Subcutaneous abdominal adipose tissue (tissue), 5 donors: Measurements from ENCODE around the gene KISS1R.

Experiments
- H3K27ac ChIP-seq: one replicate; pipeline ENCODE4 v1.7.0; 2013; ENCODE audit warnings: low read depth, mild to moderate bottlenecking, inconsistent platforms, low read length, moderate library complexity
- H3K27me3 ChIP-seq, 5 donors: one replicate each; pipeline ENCODE4 v1.7.0; 2013; ENCODE audit warnings: low read length in 5 of 5, inconsistent platforms in 1 of 5; ENCODE audit not compliant: control insufficient read depth in 5 of 5, insufficient read depth in 4 of 5
- H3K36me3 ChIP-seq, 5 donors: one replicate each; pipeline ENCODE4 v1.7.0; 2013; ENCODE audit warnings: low read length in 5 of 5; ENCODE audit not compliant: control insufficient read depth in 5 of 5, insufficient read depth in 5 of 5
- H3K4me1 ChIP-seq, 5 donors: one replicate each; pipeline ENCODE4 v1.7.0; 2013; ENCODE audit warnings: low read length in 5 of 5, mild to moderate bottlenecking in 3 of 5, moderate library complexity in 1 of 5; ENCODE audit not compliant: control insufficient read depth in 5 of 5, insufficient read depth in 5 of 5
- H3K4me3 ChIP-seq, 5 donors: one replicate each; pipeline ENCODE4 v1.7.0; 2013; ENCODE audit warnings: low read length in 5 of 5, low read depth in 1 of 5
- H3K9ac ChIP-seq, 5 donors: one replicate each; pipeline ENCODE4 v1.7.0; 2013; ENCODE audit warnings: low read length in 5 of 5, mild to moderate bottlenecking in 4 of 5, moderate library complexity in 3 of 5
- H3K9me3 ChIP-seq, 5 donors: one replicate each; pipeline ENCODE4 v1.7.0; 2013; ENCODE audit warnings: low read length in 5 of 5; ENCODE audit not compliant: control insufficient read depth in 5 of 5
- donor health status: healthy.
- donor health status: healthy.
- donor health status: healthy.
- donor health status: healthy.
- donor health status: healthy.

KISS1R gene

DNA sequence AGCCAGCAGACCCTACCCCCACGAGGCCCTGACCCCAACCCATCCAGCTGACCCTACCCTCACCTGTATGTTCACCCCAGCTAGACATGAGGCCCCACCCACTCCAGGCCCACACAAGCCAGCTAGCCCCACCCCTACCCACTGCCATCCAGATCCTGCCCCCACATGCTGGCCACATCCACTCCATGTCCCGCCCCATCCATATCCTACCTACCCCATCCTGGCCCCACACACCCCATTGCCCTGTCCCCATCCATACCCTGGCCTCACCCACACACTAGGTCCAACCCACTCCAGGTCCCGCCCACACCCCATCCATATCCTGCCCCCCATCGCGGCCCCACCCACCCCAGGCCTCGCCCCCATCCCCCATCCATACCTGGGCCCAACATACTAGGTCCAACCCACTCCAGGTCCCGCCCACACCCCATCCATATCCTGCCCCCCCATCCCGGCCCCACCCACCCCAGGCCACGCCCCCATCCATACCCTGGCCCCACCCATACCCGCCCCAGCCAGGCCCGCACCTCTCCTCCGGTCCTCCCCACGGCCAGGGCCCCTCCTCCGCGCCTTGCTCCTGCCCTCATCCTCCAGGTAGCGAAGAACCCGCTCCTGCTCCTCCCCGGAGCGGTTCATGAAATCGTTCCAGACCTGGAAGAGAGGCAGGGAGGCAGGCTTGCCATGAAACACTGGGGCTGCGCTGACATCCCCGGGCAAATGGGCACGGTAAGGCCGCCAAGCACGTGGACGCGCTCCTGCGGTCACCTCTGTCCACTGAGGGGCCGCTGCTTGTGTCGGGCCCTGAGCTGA, 16.6 kb upstream of the KISS1R start:
- no peaks in the 10 kb centered on the region for H3K4me1 ChIP-seq
- no peak overlapping the region for H3K27ac ChIP-seq
- no peaks in the 10 kb centered on the region for H3K27me3 ChIP-seq
- H3K36me3 ChIP-seq, result peaks cover 0 to 40% (median 17%) of the 10 kb centered on the region in 5 donors
- no peak overlapping the region for H3K4me3 ChIP-seq
- H3K9me3 ChIP-seq, result no peaks in the 10 kb centered on the region
- no peak overlapping the region for H3K9ac ChIP-seq

DNA sequence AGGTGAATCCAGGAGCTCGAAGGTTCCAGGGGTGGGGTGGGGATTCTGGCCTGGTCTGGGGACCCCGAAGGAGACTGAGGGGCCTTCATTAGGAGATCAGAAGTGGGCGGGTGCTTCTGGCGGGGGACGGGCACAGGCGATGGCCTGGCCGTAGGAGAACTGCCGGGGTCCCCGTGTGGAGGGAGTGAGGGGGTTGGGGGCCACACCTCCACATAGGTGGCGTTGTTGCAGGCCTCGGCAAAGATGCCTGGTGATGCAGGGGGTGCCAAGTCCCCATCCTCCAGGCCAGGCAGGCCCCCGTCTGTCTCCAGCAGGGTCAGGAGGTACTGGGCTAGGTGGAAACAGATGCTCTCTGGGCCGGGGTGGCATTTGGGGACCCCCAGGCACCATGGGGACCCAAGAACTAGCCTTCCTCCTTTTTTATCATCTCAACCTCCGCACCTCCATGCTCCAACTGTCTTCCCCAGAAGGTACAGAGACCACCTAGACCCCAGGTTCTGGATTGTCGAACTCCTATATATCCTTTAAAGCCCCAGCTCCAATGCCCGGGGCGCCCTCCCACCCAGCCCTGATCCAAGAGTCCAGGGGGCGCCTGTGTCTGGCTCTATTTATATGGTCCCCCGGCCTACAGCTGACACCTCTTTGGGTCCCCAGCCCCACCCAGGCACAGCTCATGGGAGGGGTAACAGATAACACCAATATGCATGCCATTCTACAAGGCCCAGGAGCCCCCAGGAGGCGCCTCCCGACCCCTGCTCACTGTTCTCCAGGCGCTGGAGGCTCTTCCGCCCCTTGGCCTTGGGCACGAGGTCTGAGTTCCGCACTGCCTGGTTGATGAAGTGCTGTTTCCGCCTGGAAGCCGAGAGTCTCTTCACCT, 15.7 kb upstream of the KISS1R start:
- Histone ChIP-seq H3K9ac (no peak overlapping the region), H3K9me3 (no peaks in the 10 kb centered on the region), H3K27ac (no peak overlapping the region), H3K36me3 (peaks cover 0 to 40% (median 17%) of the 10 kb centered on the region in 5 donors), H3K4me1 (no peaks in the 10 kb centered on the region), H3K4me3 (no peak overlapping the region), H3K27me3 (no peaks in the 10 kb centered on the region)

DNA sequence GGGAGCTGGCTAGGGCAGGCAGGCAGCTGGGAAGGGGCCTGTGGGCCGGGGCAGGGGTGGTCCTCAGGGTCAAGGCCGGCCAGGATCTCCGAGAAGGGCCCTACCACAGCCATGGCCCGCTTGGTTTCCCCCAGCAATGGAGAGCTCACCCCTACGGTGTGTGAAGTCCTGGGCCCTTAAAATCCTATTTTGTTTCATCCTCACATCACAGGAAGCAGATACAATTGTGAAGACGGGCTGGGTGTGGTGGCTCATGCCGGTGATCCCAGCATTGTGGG, 15.1 kb upstream of the KISS1R start:
- Histone ChIP-seq H3K9me3 (no peaks in the 10 kb centered on the region), H3K4me1 (peaks cover 0 to under 1% (median 0%) of the 10 kb centered on the region in 5 donors), H3K4me3 (no peak overlapping the region), H3K9ac (no peak overlapping the region), H3K36me3 (peaks cover 0 to 34% (median 17%) of the 10 kb centered on the region in 5 donors), H3K27me3 (no peaks in the 10 kb centered on the region), H3K27ac (no peak overlapping the region)

DNA sequence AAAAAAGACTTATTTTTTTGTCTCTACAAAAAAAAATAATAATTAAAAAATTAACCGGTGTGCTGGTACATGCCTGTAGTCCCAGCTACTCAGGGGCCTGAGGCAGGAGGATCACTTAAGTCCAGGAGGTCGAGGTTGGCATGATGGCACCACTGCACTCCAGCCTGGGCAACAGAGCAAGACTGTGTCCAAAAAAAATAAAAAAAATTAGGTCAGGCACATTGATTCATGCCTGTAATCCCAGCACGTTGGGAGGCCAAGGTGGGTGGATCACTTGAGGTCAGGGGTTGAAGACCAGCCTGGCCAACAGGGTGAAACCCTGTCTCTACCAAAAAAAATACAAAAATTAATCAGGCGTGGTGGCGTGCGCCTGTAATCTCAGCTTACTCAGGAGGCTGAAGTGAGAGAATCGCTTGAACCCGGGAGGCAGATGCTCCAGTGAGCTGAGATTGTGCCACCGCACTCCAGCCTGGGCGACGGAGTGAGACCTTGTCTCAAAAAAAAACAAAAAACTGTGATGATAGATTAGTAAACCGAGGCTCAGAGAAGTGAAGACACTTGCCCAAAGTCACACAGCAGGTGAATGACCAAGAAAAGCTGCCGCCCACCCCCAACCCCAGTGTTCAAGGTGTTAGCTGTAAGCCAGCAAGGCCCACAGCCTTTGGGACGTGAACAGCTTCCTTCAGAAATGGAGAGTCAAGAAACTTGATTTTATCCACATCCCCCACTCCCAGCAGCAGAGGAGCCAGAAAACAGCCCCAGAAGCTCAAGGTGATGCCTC, 14.5 kb upstream of the KISS1R start:
- Histone ChIP-seq H3K9ac (no peak overlapping the region), H3K4me1 (peaks cover 0 to 7% (median 0%) of the 10 kb centered on the region in 5 donors), H3K27ac (no peak overlapping the region), H3K4me3 (no peak overlapping the region), H3K27me3 (no peaks in the 10 kb centered on the region), H3K9me3 (no peaks in the 10 kb centered on the region), H3K36me3 (peaks cover 0 to 28% (median 14%) of the 10 kb centered on the region in 5 donors)

DNA sequence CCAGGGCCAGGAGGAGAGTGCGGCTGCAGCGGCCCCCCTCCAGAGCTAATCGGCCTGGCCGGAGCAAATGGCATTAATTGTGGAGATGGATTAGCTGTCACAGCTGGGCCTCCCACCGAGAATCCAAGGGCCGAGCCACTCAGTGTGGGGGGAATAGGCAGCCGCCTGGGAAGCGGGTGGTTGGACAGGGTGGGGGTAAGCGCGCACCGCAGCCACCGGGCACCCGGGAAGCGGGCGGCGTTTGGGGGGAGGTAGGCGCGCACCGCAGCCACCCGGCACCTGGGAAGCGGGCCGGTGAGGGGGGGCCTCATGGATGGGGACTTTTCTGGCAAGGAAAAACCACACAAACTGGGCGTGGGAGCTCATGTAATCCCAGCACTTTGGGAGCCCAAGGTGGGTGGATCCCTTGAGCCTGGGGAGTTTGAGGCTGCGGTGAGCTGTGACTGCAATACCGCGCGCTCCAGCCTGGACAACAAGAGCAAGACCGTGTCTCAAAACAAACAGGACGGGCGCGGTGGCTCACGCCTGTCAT, 13.8 kb upstream of the KISS1R start:
- no peaks in the 10 kb centered on the region for H3K27me3 ChIP-seq
- no peaks in the 10 kb centered on the region for H3K9me3 ChIP-seq
- H3K36me3 ChIP-seq, result peaks cover 0 to 28% (median 14%) of the 10 kb centered on the region in 5 donors
- no peak overlapping the region for H3K9ac ChIP-seq
- H3K4me3 ChIP-seq, result no peak overlapping the region
- H3K27ac ChIP-seq, result no peak overlapping the region
- H3K4me1 ChIP-seq, result peaks cover 0 to 7% (median 0%) of the 10 kb centered on the region in 5 donors

DNA sequence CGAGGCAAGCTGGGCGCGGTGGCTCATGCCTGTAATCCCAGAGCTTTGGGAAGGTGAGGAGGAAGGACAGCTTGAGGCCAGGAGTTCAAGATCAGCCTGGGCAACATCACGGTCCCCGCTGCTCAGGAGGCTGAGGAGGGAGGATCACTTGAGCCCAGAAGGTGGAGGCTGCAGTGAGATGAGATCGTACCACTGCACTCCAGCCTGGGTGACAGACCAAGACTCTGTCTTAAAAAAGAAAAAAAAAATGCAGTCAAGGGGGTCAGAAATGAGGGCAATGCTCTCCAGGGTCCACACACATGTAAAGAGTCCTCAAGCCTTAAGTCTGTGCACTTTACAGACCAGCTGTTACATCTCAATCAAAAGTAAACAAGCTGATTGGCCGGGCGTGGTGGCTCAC, 12.6 kb upstream of the KISS1R start:
- Histone ChIP-seq H3K36me3 (peaks cover 0 to 17% (median 6%) of the 10 kb centered on the region in 5 donors), H3K27ac (no peak overlapping the region), H3K4me3 (no peak overlapping the region), H3K4me1 (peaks cover 0 to 13% (median 0%) of the 10 kb centered on the region in 5 donors), H3K27me3 (no peaks in the 10 kb centered on the region), H3K9me3 (no peaks in the 10 kb centered on the region), H3K9ac (no peak overlapping the region)

DNA sequence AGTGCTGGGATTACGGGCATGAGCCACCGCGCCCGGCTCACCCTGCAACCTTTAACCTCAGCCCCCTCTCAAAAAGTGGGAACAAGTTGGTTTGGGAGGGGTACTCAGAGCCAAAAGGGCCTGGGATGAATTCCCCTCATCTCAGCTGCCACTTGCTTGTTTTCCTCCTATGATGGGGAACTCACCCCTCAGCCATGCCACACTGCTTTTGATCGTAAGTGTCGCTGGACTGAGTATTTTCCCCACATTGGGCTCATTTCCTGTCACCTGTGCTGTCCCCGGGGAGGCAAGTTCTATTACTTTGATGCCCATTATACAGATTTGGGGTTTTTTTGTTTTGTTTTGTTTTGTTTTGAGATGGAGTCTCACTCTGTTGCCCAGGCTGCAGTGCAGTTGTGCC, 10.7 kb upstream of the KISS1R start:
- peaks cover 0 to 7% (median 2%) of the 10 kb centered on the region in 5 donors for H3K36me3 ChIP-seq
- H3K4me1 ChIP-seq, result peaks cover 0 to 13% (median 0%) of the 10 kb centered on the region in 5 donors
- H3K9ac ChIP-seq, result no peak overlapping the region
- H3K27me3 ChIP-seq, result no peaks in the 10 kb centered on the region
- no peak overlapping the region for H3K4me3 ChIP-seq
- no peaks in the 10 kb centered on the region for H3K9me3 ChIP-seq
- no peak overlapping the region for H3K27ac ChIP-seq

DNA sequence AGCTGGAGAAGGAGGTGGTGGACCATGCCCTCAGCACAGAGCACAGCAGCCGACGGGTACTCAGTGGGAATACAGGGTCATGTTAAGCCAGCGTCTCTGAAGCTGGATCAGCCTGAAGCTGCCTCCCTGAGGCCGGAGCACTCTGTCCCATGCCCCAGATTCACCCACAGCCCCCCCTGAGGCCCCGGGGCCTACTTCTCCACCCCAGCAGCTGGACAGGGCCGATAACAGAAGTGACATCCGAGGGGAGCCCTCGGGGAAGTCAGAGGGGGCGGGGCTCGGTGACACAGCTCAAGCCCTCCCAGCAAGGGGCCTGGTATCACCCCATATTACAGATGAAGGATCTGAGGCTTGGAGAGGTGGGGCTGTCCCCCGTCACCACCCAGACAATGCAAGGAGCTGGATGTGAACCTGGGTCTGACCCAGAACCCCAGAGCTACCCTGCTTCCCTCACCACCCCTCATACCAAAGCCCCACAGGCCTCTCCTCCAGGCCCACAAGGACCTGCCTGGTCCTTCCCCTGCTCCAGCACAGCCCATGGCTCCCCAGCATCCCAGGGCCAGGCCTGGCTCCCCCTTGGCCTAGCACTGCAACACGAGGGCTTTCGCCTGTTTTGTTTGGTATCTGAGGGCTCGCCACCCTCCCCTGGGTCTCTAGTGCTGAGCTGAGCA, 9.8 kb upstream of the KISS1R start:
- no peaks in the 10 kb centered on the region for H3K9me3 ChIP-seq
- no peaks in the 10 kb centered on the region for H3K27me3 ChIP-seq
- peaks cover 0 to 2% (median 0%) of the 10 kb centered on the region in 5 donors for H3K36me3 ChIP-seq
- H3K4me1 ChIP-seq, result peaks cover 0 to 13% (median 0%) of the 10 kb centered on the region in 5 donors
- H3K27ac ChIP-seq, result no peak overlapping the region
- H3K9ac ChIP-seq, result peak overlapping the region in 1 of 5 donors; percentile 56
- no peak overlapping the region for H3K4me3 ChIP-seq

DNA sequence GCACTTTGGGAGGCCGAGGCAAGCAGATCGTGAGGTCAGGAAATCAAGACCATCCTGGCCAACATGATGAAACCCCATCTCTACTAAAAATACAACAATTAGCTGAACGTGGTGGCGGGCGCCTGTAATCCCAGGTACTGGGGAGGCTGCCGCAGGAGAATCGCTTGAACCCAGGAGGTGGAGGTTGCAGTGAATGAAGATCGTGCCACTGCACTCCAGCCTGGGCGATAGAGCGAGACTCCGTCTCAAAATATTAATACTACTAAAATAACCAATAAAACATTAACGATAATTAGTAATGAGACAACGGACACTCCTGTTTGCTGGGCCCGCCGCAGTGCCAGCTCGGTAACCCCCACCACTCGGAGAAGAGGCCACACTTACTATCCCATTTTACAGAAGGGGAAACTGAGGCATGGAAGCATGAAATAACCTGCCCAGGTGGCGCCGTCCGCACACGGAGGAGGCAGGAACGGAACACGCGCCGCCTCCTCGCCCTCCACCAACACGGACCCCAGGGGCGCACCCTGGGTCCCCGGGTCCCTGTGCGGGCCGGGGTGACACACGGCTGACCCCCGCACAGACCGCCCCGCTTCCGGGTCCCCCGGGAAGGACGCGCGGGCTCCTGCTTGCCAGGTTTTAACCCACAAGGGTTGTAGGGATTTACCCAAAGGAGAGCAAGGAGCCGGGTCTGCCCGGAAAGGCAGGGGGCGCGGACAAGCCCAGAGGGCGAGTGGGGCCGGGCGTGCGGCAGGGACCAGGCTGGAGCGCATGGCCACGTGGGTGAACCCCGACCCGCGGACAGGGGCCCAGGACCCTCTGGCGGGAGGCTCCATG, 5.7 kb upstream of the KISS1R start:
- Histone ChIP-seq H3K9me3 (no peaks in the 10 kb centered on the region), H3K9ac (no peak overlapping the region), H3K4me1 (peaks cover 2 to 19% (median 4%) of the 10 kb centered on the region in 5 donors), H3K27me3 (no peaks in the 10 kb centered on the region), H3K27ac (no peak overlapping the region), H3K4me3 (no peak overlapping the region), H3K36me3 (no peaks in the 10 kb centered on the region)
